ENCODE measurements around the gene HSD17B12.

Gene HSD17B12

GRCh38 chr11:43810929-43811596 lies 130.5 kb downstream of the HSD17B12 start:
- DNase-seq = no peak

- no peak for DNase-seq
Observed at GRCh38 chr11:43812471-43812870, 131.9 kb downstream of the HSD17B12 start.

GRCh38 chr11:43818220-43818619 lies 137.7 kb downstream of the HSD17B12 start:
- no peak for DNase-seq

GRCh38 chr11:43819926-43820325 lies 139.4 kb downstream of the HSD17B12 start:
- DNase-seq = no peak

GRCh38 chr11:43823316-43823715 lies 142.8 kb downstream of the HSD17B12 start:
- DNase-seq = no peak

- no peak for DNase-seq
Observed at GRCh38 chr11:43823851-43824250, 143.3 kb downstream of the HSD17B12 start.

GRCh38 chr11:43825217-43825816 lies 144.8 kb downstream of the HSD17B12 start:
- peak; percentile 35 to 40 (median 36) for DNase-seq

DNA sequence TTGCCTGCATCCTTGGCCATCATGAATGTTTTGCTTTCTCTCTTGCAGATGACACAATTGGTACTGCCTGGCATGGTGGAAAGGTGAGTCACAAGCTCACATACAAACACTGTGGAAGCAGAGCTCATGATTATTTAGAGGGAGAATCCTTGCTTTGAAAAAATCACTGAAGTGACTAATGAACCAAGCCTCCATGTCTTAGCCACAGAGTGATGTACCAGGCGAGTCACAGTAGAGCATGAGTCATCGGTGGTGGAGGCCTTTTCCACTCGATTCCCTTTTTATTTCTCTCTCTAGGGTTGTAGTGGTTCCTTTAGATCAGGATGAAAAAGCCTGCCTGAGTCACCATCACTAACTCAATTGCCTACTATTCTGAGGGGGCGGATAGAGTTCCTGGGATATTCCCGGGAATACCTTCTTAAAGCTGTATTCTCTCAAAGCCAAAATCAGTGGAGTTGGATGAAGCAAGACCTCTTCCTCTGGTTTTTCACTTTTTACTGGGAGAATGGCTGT lies 150.4 kb downstream of the HSD17B12 start:
- DNase-seq = peak; percentile 87 to 98 (median 93)

DNA sequence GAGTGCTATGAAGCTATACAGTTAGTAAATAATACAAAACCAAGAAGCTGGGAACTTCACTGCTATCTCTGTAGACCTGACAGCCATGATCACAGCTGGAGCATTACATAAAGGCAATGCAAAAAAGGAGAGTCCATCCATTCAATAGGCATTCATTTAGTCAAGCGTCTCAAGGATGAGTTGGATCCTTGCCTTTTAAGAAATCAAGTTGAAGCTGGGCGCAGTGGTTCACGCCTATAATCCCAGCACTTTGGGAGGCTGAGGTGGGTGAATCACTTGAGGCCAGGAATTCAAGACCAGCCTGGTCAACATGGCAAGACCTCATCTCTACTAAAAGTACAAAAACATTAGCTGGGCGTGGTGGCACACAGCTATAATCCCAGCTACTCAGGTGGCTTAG lies 152.0 kb downstream of the HSD17B12 start:
- DNase-seq = no peak

GRCh38 chr11:43833657-43834073 lies 153.1 kb downstream of the HSD17B12 start:
- peak; percentile 7 to 25 (median 19) for DNase-seq

GRCh38 chr11:43834286-43834685 lies 153.7 kb downstream of the HSD17B12 start:
- DNase-seq = no peak

DNA sequence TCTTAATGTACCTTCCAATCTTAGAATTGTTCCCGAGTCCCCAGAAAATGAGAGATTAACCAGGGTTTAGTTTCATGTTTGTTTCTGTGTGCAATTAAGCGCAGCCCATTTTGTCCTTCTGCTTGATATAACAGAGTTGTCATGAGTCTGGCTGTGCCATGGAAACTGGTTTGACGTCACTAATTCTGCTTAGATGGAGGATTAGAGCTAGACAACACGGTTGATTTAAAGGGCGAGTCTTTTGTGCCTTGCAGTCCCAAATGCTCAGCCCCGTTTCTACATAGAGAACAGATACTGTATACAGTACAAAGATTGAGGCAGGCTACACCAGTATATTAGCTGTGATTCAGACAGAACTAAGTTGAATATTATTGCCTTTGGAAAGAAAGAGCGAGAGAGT lies 154.6 kb downstream of the HSD17B12 start:
- no peak for DNase-seq

- no peak for DNase-seq
Observed at GRCh38 chr11:43837879-43838278, 157.3 kb downstream of the HSD17B12 start.

DNA sequence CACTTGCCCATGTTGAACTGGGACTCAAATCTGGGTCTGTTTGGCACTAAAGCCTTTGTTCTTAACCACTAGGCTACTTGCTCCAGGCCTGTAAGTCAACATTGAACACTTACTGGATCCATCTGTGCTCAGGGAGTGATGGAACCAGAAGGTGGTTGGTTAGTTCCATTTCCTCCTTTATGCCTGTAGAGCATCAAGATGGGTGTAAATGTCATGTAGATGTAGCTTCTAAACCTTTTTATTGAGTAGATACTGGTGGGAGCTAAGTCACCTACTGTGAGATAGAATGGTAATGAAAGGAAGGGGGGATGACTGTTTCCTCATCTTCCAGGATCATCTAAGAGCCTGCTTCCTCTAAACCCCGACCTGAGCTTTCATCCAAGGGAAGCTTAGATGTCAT lies 161.5 kb downstream of the HSD17B12 start:
- DNase-seq = no peak

DNA sequence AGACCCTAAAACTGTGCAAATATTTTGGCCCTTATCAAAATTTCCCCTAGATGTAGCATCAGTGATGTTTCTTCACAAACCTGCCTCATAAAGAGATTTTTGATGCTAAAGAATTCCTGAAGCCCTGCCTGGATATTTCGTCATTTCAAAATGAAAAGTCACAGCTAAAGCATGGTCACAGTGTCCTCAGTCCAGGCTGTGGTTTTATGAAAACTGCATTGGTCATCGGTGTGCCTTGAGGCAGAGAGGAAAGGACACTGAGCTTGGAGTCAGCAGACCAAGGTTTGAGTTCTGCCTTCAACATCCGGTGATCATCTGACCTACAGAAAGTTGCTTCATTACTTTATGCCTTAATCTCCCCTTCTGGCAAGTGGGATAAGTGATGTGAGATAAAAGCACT lies 165.3 kb downstream of the HSD17B12 start:
- no peak for DNase-seq

DNA sequence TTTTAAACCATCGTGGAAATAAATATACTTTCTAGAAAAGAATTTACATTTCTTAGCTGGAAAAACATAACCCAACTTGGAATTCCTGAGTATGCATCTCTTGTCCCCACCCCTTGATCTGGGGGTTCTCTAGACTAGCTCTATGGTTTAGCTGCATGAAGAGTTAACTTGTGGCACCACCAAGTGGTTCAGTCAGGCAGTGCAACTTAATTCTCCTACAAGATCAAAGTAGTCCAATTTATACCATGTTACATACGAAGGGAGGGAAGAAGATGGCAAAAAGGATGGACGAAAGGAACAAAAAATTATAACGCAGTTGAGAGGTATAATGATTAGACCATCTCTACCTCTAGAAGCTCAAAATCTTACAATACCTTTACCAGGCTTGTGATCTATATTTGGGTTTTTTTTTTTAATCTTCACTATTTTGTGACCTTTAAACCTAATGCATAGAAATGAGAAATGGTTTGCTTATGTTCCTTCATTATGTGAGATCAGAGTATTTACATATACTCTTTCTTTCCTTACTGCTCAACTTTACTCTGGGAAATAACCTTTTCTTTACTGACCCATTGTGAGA lies 171.6 kb downstream of the HSD17B12 start:
- DNase-seq = peak; percentile 63 to 79 (median 72)

DNA sequence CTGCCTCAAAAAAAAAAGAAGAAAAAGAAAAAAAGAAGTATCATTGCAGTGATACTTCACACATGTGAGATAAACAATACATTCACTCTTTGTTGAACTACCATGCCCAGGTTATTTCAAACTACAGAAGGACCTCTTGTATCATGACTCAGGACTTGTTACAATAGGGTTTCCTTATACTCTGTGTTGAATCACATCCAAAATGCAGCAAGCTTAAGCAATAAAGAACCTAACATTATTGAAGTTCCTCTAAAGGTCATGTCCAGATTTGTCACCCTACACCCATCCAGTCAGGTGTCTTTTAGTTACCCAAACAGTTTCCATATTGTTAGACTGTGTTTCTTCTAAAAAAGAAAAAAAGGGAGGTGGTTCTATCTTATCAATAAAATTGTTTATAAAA lies 173.2 kb downstream of the HSD17B12 start:
- DNase-seq = peak; percentile 35 to 60 (median 45)

GRCh38 chr11:43856993-43857392 lies 176.5 kb downstream of the HSD17B12 start:
- peak; percentile 39 to 59 (median 44) for DNase-seq

GRCh38 chr11:43861141-43861540 lies 180.6 kb downstream of the HSD17B12 start:
- DNase-seq = no peak

DNA sequence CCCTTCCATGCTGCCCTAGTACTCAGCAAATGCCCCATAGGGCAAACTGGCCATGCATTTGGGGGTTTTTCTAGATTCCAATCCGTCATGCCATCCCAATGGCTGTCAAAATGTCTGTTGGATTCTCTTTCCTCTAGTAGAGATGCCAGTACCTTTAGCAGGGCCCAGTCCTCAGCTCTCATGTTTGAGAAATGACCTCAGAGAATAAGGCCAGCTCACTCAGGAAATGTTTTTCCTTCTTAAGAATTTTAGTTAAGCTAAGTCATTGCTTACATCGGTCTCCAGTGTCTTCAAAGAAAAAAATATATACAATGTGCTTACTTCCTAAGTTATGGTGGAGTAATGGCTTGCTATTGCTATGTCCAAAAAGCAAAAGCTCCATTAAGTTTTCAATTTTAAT lies 186.0 kb downstream of the HSD17B12 start:
- no peak for DNase-seq

- no peak for DNase-seq
Observed at GRCh38 chr11:43866969-43867368, 186.4 kb downstream of the HSD17B12 start.

DNA sequence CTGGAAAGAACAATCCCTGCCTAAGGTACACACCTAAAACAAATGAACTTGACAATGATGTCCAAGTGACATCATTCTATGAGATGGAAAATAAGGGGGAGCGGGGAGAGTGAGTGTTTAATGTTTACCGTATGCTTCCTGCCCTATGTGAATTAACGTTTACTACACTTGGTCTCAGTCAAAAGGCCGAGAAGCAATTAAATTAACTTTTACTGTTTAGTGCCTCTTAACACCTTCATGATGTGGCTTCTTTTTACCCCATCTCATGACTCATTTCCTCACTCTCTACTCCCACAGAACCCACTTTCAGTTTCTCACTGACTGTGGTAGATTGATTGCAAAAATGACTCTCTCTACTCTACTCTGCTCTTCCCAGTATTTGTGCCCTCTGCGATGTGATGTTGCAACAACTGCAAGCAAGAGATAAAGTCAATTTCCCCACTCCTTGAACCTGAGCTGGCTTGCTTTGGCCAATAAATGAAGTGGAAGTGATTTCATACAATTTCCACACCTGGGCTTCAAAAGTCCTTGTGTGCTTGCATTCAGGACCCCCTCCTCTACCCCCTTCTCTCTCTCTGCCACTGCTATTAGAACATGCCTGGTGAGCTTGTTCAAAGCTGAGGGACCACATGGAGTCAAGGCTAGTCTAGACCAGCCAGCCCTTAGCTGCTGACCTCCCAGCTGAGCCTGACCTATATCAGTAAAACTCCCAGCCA lies 188.5 kb downstream of the HSD17B12 start:
- peak; percentile 77 to 93 (median 85) for DNase-seq

- no peak for DNase-seq
Observed at GRCh38 chr11:43871051-43871450, 190.5 kb downstream of the HSD17B12 start.
